Brain microvascular endothelial cell (primary cell): ENCODE data around the gene LHFPL5.

ENCODE experiments used
- DNase-seq: peaks from one replicate; pipeline ENCODE4 v3.0.0-alpha.2; 2020
- H3K27ac ChIP-seq: fragments of 250-450 bp; sonication (Bioruptor Pico); 2 replicates; pipeline ENCODE4 v1.5.1; 2020; ENCODE audit warnings: mild to moderate bottlenecking, moderate library complexity
- H3K27me3 ChIP-seq: fragments of 250-450 bp; sonication (Bioruptor Pico); replicated peaks from 2 replicates; pipeline ENCODE4 v1.5.1; 2020; ENCODE audit warnings: mild to moderate bottlenecking
- H3K36me3 ChIP-seq: fragments of 250-450 bp; sonication (Bioruptor Pico); replicated peaks from 2 replicates; pipeline ENCODE4 v1.5.1; 2020; ENCODE audit warnings: mild to moderate bottlenecking
- H3K4me3 ChIP-seq: 2 replicates; pipeline ENCODE4 v1.5.1; 2011; ENCODE audit warnings: low read depth, mild to moderate bottlenecking, control low read depth, low read length, moderate library complexity
- CTCF ChIP-seq: IDR thresholded peaks from 2 replicates; pipeline ENCODE4 v1.5.1; 2011; ENCODE audit warnings: low read depth, mild to moderate bottlenecking, moderate library complexity, low read length, control low read depth, inconsistent platforms; ENCODE audit errors: missing control alignments
- in situ Hi-C: cut with HindIII; loops from 2 replicates; pipeline ENCODE4 v1.10.0; 2017; ENCODE audit warnings: low sequenced_read_pairs, low pct_ligation_motif_present

Gene LHFPL5

GRCh38 chr6:35786810-35787209 is 18.3 kb upstream of the LHFPL5 start:
- H3K27me3 ChIP-seq, result peaks cover 40% of the 10 kb centered on the region
- H3K4me3 ChIP-seq, result no peak overlapping the region
- H3K27ac ChIP-seq, result no peak overlapping the region
- in situ Hi-C loops, result no loop called here
- no peak for TF ChIP-seq CTCF
- DNase-seq, result no peak
- H3K36me3 ChIP-seq, result no peaks in the 10 kb centered on the region

DNA sequence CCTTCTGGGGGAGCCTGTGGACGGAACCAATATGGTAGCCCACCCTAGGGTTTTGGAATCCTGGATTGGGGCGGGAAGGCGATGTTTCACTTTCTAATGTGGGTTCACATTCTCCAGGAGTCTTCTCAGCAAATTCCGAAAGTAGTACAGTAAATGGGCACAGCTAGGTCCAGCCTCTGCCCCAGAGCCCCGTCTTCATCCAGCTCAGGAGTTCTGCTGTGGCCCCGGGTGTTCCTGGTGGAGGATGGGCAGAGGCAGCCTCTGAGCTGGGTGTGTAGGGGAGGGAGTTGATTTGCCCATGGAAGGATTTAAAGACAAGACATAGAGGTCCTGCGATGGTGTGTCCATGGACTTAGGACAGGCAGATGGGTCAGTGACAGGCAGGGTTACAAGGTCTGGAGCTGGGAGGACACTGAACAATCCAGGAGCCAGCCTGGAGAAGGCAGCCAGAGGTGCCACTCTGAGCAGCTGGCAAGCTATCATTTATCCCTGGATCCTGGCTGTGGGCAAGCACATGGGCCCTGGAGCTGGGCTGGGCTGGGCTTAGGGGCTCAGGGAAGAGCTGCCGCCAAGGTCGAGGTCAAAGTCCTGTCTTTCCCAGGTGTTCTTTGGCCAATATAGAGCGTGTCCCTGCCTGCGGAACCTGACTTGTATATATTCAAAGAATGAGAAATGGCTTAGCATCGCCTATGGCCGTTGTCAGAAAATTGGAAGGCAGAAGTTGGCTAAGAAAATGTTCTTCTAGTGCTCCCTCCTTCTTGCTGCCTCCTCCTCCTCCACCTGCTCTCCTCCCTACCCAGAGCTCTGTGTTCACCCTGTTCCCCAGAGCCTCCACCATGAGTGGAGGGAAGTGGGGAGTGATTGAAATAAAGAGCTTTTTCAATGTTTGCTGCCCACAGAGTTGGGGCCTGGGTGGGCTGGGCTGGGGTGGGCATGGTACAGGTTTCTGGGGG is 17.6 kb upstream of the LHFPL5 start:
- no peak overlapping the region for H3K4me3 ChIP-seq
- DNase-seq, result no peak

GRCh38 chr6:35788423-35788982 is 16.6 kb upstream of the LHFPL5 start:
- no peak for DNase-seq
- in situ Hi-C loops, result no loop called here
- Histone ChIP-seq H3K4me3 (no peak overlapping the region), H3K36me3 (no peaks in the 10 kb centered on the region), H3K27me3 (peaks cover 43% of the 10 kb centered on the region), H3K27ac (no peak overlapping the region)
- no peak for TF ChIP-seq CTCF

More for the DNA sequence above, 17.6 kb upstream of the LHFPL5 start:
- peaks cover 41% of the 10 kb centered on the region for H3K27me3 ChIP-seq
- TF ChIP-seq CTCF, result no peak
- H3K36me3 ChIP-seq, result no peaks in the 10 kb centered on the region
- in situ Hi-C loops, result no loop called here
- H3K27ac ChIP-seq, result no peak overlapping the region

- H3K27me3 ChIP-seq, result peaks cover 39% of the 10 kb centered on the region
- DNase-seq, result no peak
- H3K27ac ChIP-seq, result no peak overlapping the region
- TF ChIP-seq CTCF, result no peak
- no peaks in the 10 kb centered on the region for H3K36me3 ChIP-seq
- H3K4me3 ChIP-seq, result no peak overlapping the region
- in situ Hi-C loops, result no loop called here
Observed at GRCh38 chr6:35790683-35791082, 14.5 kb upstream of the LHFPL5 start.

DNA sequence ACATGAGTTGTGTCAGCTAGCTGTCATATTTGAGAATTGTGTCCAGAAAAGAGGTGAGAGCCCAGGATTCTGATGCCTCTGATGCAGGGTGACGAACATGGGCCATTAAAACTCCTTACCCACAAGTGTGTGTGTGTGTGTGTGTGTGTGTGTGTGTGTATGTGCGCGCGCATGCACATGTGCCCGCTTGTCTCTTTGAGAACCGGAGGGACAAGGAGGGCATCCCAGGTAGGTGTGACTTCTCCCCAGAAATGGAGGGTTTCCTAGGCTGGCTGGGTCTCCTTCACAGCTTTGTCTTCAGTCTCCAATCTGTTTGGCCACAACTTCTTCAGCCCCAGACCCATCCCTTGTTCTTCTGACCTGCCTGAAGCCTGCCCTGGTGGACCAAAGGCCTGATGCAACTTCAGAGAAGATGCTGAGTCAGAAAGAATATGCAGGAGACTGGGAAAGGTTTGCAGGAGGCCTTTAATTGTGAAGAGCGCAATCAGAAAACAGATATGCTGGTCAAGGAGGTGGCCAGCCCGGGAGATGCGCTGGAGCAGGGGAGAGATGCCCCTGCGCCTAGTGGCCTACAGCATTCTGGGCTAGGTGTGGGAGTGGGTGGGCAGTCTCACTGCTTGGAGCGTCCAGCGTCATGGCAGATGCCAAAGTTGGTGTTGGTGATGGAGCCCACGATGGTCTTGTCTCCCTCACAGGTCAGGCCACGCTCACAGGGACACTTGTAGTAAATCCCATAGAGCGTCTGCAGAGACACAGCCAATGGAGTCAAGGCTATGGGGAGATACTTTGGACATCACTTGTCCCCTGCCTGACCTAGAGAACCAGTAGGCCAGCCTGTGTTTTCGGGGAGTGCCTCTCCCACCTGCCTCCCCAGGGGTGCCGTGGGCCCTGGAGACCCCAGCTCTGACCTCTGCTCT is 10.4 kb upstream of the LHFPL5 start:
- TF ChIP-seq CTCF, result no peak
- H3K27me3 ChIP-seq, result peaks cover 10% of the 10 kb centered on the region
- H3K4me3 ChIP-seq, result no peak overlapping the region
- H3K27ac ChIP-seq, result no peak overlapping the region
- no peak for DNase-seq
- no peaks in the 10 kb centered on the region for H3K36me3 ChIP-seq
- in situ Hi-C loops, result no loop called here
